Endothelial cell of umbilical vein (primary cell): Measurements from ENCODE around the gene MGLL. TPM values are rescaled to one million over a fixed set of nuclear protein-coding genes. Genes with fewer than 3 reads are reported as not detected.

ENCODE experiments used
- BruUV-seq: library from RNA; stranded (reverse); fragments of 400-500 nt; replicated peaks from 2 replicates; lab custom pipeline; 2021; lab: Mats Ljungman, UMichigan
- CTCF ChIA-PET: fragments of 300-600, 350-600 bp; sonication (Branson Sonifier 250); formaldehyde crosslinking; loops from one replicate; lab custom pipeline; 2021; ENCODE audit warnings: antibody characterized with exemption, inconsistent platforms; lab: Charles Lee
- POLR2A ChIA-PET: fragments of 300-600, 350-600 bp; sonication (Branson Sonifier 250); formaldehyde crosslinking; loops from one replicate; lab custom pipeline; 2021; ENCODE audit warnings: antibody characterized with exemption, inconsistent platforms; lab: Charles Lee
- DNase-seq: peaks from one replicate; pipeline ENCODE4 v3.0.0-alpha.2; 2011; ENCODE audit warnings: low read depth, low spot score
- FAIRE-seq: peaks from 2 replicates; lab custom pipeline; 2011; peaks lifted over from hg19 to GRCh38; lab: Jason Lieb, UNC
- H2AFZ ChIP-seq: 2 replicates; pipeline ENCODE4 v1.6.0; 2012; ENCODE audit warnings: low read depth, low read length, control low read depth, inconsistent platforms
- H3K27ac ChIP-seq: 2 replicates; pipeline ENCODE4 v1.5.1; 2011; ENCODE audit warnings: low read depth, mild to moderate bottlenecking, control low read depth, low read length, moderate library complexity; ENCODE audit not compliant: insufficient read depth
- H3K27me3 ChIP-seq, 2 experiments: 2 replicates each; pipeline versions ENCODE4 v1.6.0 to v1.6.1; 2011; ENCODE audit warnings: low read length in 2 of 2, mixed read lengths in 1 of 2; ENCODE audit not compliant: control insufficient read depth in 2 of 2, insufficient read depth in 2 of 2
- H3K36me3 ChIP-seq, 2 experiments: 2 replicates in 1 of 2; 3 replicates in 1 of 2; pipeline ENCODE4 v1.5.1; 2011; ENCODE audit warnings: low read length in 2 of 2, mild to moderate bottlenecking in 1 of 2, moderate library complexity in 1 of 2; ENCODE audit not compliant: control insufficient read depth in 2 of 2, insufficient read depth in 2 of 2; ENCODE audit errors: extremely low read depth in 1 of 2
- H3K4me1 ChIP-seq: 3 replicates; pipeline ENCODE4 v1.5.1; 2011; ENCODE audit warnings: mild to moderate bottlenecking, low read length; ENCODE audit not compliant: control insufficient read depth, insufficient read depth; ENCODE audit errors: extremely low read depth
- H3K4me2 ChIP-seq: 2 replicates; pipeline ENCODE4 v1.6.1; 2011; ENCODE audit warnings: low read length, control low read depth, mixed read lengths; ENCODE audit not compliant: insufficient read depth
- H3K4me3 ChIP-seq, 3 experiments: fragments of 200-600 bp in 1 of 3; sonication (generic), shearing (Covaris generic) in 1 of 3; replicated peaks in 1 of 3; 2 replicates each; pipeline ENCODE4 v1.5.1; 2011 to 2016; ENCODE audit warnings: control low read depth in 3 of 3, low read length in 3 of 3, mild to moderate bottlenecking in 2 of 3, inconsistent platforms in 1 of 3, low read depth in 1 of 3, moderate library complexity in 1 of 3; ENCODE audit not compliant: insufficient read depth in 1 of 3
- H3K79me2 ChIP-seq: 2 replicates; pipeline ENCODE4 v1.6.0; 2012; ENCODE audit warnings: low read length, inconsistent platforms; ENCODE audit not compliant: control insufficient read depth, insufficient read depth
- H3K9ac ChIP-seq: replicated peaks from 2 replicates; pipeline ENCODE3; 2011; ENCODE audit warnings: low read length, control low read depth; ENCODE audit not compliant: insufficient read depth; ENCODE audit errors: extremely low read depth
- H3K9me1 ChIP-seq: replicated peaks from 3 replicates; pipeline ENCODE4 v1.6.0; 2011; ENCODE audit warnings: mild to moderate bottlenecking, low read length; ENCODE audit not compliant: control insufficient read depth, insufficient read depth; ENCODE audit errors: extremely low read depth
- H3K9me3 ChIP-seq: replicated peaks from 2 replicates; pipeline ENCODE4 v1.5.1; 2012; ENCODE audit warnings: low read length, inconsistent platforms; ENCODE audit not compliant: control insufficient read depth, insufficient read depth
- H4K20me1 ChIP-seq: replicated peaks from 2 replicates; pipeline ENCODE3; 2011; ENCODE audit warnings: mild to moderate bottlenecking, low read length; ENCODE audit not compliant: control insufficient read depth, insufficient read depth; ENCODE audit errors: extremely low read depth
- EZH2 ChIP-seq: IDR thresholded peaks from 2 replicates; pipeline ENCODE4 v1.6.1; 2012; ENCODE audit warnings: borderline replicate concordance, low read depth, mild to moderate bottlenecking, moderate library complexity, low read length, inconsistent platforms; ENCODE audit not compliant: severe bottlenecking
- FOS ChIP-seq: IDR thresholded peaks from 2 replicates; pipeline ENCODE4 v1.6.1; 2011; ENCODE audit warnings: mild to moderate bottlenecking, low read length, moderate library complexity, borderline replicate concordance; ENCODE audit not compliant: insufficient read depth
- GATA2 ChIP-seq: IDR thresholded peaks from 2 replicates; pipeline ENCODE4 v1.7.0; 2011; ENCODE audit warnings: low read depth, mild to moderate bottlenecking, moderate library complexity, mixed read lengths, low read length; ENCODE audit not compliant: insufficient read length, insufficient read depth
- JUN ChIP-seq: IDR thresholded peaks from 2 replicates; pipeline ENCODE4 v1.6.1; 2011; ENCODE audit warnings: borderline replicate concordance, low read depth; ENCODE audit not compliant: insufficient read length, insufficient read depth
- MYC ChIP-seq: IDR thresholded peaks from one replicate; pipeline ENCODE4 v1.6.1; 2011; ENCODE audit warnings: mild to moderate bottlenecking, low read depth, low read length
- POLR2A ChIP-seq: IDR thresholded peaks from 2 replicates; pipeline ENCODE4 v1.6.1; 2012; ENCODE audit warnings: low read depth, mild to moderate bottlenecking, control low read depth, low read length
- POLR2AphosphoS5 ChIP-seq: IDR thresholded peaks from 2 replicates; pipeline ENCODE4 v1.6.1; 2012; ENCODE audit warnings: low read depth, mild to moderate bottlenecking, control low read depth, low read length, moderate library complexity; ENCODE audit not compliant: insufficient read depth
- dilution Hi-C: fragments of 300-500 bp; cut with MboI; formaldehyde crosslinking; loops from one replicate; pipeline ENCODE4 v1.15.0; 2019; ENCODE audit warnings: low sequenced_read_pairs; ENCODE audit not compliant: extremely low pct_ligation_motif_present
- intact Hi-C: fragments of 100-400 bp; cut with micrococcal nuclease; formaldehyde crosslinking; loops from one replicate; pipeline ENCODE4 v1.10.0; 2022
- polyA plus RNA-seq, 4 experiments: library from polyadenylated mRNA; depleted of rRNA in 3 of 4; stranded (reverse) in 3 of 4; unstranded in 1 of 4; fragments of >200 nt; gene quantifications; 2 replicates each; pipeline versions ENCODE4 v1.2.1 to v1.2.3, GENCODE V29; 2011 to 2012; ENCODE audit warnings: missing spikeins in 1 of 4
- total RNA-seq: library from RNA; stranded (reverse); gene quantifications from 2 replicates; pipeline ENCODE4 v1.2.3, GENCODE V29; 2021
- TF ChIP-seq, protein P1 (sequence below): IDR thresholded peaks from 2 replicates; pipeline ENCODE4 v1.6.1; 2011; ENCODE audit not compliant: insufficient read depth, insufficient read length
- TF ChIP-seq, protein P2 (sequence below), 2 donors: IDR thresholded peaks; 1 replicate in 1 of 2; 2 replicates in 1 of 2; pipeline ENCODE4 v1.5.1; 2011; ENCODE audit warnings: low read length in 2 of 2, mild to moderate bottlenecking in 2 of 2, moderate library complexity in 2 of 2, control low read depth in 1 of 2, inconsistent platforms in 1 of 2, low read depth in 1 of 2; ENCODE audit not compliant: insufficient read depth in 1 of 2; ENCODE audit errors: extremely low read depth in 1 of 2

MGLL gene
- total and polyA plus RNA-seq, 2 donors (not counting 3 experiments of a cell fraction or from before 2014, with no cell fraction given): 30.7 to 60.2 TPM

DNA sequence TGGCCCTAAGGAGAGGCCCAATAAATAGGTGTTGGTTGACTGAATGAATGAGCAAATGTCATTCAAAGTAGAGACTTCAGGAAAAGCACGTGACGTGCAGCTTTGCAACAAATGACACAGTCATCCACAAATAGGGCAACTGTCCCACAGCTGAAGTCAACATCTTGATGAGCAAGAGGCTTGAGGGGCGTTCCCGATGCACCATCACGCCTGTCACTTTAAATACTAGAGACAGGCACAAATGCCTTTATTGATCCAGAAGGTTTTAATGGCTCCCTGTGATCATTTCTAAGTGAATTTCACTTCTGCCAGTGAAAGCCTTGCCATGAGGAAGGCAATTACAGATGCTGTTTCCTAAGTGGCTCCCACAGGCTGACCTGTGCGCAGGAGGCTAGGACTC is 105.9 kb downstream of the MGLL start:
- Histone ChIP-seq H3K79me2 (no peaks in the 10 kb centered on the region), H3K9me3 (no peaks in the 10 kb centered on the region), H3K4me3 (no peak overlapping the region), H3K4me1 (peaks cover 21% of the 10 kb centered on the region), H4K20me1 (no peaks in the 10 kb centered on the region), H2AFZ (no peak overlapping the region), H3K36me3 (peaks cover 0 to 3% of the 10 kb centered on the region in 2 experiments), H3K27me3 (no peaks in the 10 kb centered on the region), H3K9me1 (no peaks in the 10 kb centered on the region), H3K9ac (no peak overlapping the region), H3K27ac (no peak overlapping the region), H3K4me2 (no peak overlapping the region)
- no peak for TF ChIP-seq POLR2A
- TF ChIP-seq JUN: no peak
- TF ChIP-seq EZH2: no peak
- TF ChIP-seq, protein P1, sequence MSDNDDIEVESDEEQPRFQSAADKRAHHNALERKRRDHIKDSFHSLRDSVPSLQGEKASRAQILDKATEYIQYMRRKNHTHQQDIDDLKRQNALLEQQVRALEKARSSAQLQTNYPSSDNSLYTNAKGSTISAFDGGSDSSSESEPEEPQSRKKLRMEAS: no peak
- TF ChIP-seq FOS: no peak
- TF ChIP-seq POLR2AphosphoS5: no peak
- TF ChIP-seq, protein P2, sequence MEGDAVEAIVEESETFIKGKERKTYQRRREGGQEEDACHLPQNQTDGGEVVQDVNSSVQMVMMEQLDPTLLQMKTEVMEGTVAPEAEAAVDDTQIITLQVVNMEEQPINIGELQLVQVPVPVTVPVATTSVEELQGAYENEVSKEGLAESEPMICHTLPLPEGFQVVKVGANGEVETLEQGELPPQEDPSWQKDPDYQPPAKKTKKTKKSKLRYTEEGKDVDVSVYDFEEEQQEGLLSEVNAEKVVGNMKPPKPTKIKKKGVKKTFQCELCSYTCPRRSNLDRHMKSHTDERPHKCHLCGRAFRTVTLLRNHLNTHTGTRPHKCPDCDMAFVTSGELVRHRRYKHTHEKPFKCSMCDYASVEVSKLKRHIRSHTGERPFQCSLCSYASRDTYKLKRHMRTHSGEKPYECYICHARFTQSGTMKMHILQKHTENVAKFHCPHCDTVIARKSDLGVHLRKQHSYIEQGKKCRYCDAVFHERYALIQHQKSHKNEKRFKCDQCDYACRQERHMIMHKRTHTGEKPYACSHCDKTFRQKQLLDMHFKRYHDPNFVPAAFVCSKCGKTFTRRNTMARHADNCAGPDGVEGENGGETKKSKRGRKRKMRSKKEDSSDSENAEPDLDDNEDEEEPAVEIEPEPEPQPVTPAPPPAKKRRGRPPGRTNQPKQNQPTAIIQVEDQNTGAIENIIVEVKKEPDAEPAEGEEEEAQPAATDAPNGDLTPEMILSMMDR (IDR thresholded peaks at IDR 0.05; ENCODE audit: extremely low read depth in 1 of 2, insufficient read depth in 1 of 2, low read depth in 1 of 2, low read length in 2 of 2): no peak
- TF ChIP-seq MYC: no peak
- TF ChIP-seq GATA2: no peak
- no TSS peak for BruUV-seq
- ChIA-PET POLR2A (no interaction called here), CTCF (interaction anchor here (1.1 kb wide), 1 partner anchor 20 kb away, joined by 6 read pairs; no protein-coding TSS in a partner anchor)
- intact Hi-C loops: no loop called here
- DNase-seq (no peak), FAIRE-seq (no peak)
- dilution Hi-C loops: no loop called here
